GM13977 (cell line): ENCODE measurements around the gene NTRK2.

Source experiments
- DNase-seq: peaks from one replicate; pipeline ENCODE4 v3.0.0; 2012; ENCODE audit warnings: low spot score
- in situ Hi-C: fragments of 300-500 bp; cut with MboI; formaldehyde crosslinking; loops from one replicate; pipeline ENCODE4 v1.12.0; 2022; ENCODE audit warnings: low sequenced_read_pairs, low pct_unique_long_range_greater_than_20kb, mixed read lengths, inconsistent platforms; ENCODE audit not compliant: unreplicated experiment
- TF ChIP-seq, protein P1 (sequence below): IDR thresholded peaks from 2 replicates; pipeline ENCODE4 v1.5.1; 2012; ENCODE audit warnings: mild to moderate bottlenecking, control low read depth; ENCODE audit not compliant: insufficient read depth; ENCODE audit errors: extremely low read depth, missing control alignments

Gene NTRK2

DNA sequence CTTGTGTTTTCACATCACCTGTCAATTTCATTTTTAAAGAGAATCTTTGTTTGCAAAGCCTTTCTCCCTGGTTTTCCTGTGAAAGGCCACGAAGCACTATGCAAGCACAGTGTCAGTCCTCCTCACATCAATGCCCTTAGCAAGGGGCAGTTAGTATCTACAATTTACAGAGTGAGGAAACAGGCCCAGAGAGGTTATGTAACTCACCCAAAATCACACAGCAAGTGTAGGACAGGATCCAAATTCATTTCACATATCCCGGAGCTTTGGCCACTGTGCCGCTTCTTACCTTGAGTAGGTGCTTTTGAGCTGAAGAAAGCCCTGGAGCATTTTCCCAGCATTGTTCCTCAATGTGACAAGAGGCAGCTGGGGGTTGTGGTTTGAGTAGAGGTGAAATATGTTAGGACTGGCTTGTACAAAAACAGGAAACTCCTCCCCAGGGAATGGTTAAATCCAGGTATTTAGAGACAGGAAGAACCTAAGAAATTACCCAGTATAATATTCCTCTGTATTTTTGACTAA lies 283.8 kb downstream of the NTRK2 start:
- DNase-seq = no peak
- TF ChIP-seq, protein P1, sequence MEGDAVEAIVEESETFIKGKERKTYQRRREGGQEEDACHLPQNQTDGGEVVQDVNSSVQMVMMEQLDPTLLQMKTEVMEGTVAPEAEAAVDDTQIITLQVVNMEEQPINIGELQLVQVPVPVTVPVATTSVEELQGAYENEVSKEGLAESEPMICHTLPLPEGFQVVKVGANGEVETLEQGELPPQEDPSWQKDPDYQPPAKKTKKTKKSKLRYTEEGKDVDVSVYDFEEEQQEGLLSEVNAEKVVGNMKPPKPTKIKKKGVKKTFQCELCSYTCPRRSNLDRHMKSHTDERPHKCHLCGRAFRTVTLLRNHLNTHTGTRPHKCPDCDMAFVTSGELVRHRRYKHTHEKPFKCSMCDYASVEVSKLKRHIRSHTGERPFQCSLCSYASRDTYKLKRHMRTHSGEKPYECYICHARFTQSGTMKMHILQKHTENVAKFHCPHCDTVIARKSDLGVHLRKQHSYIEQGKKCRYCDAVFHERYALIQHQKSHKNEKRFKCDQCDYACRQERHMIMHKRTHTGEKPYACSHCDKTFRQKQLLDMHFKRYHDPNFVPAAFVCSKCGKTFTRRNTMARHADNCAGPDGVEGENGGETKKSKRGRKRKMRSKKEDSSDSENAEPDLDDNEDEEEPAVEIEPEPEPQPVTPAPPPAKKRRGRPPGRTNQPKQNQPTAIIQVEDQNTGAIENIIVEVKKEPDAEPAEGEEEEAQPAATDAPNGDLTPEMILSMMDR = no peak
- in situ Hi-C loops = loop anchor here (10.0 kb wide), 1 partner anchor 259 kb away; no protein-coding TSS in a partner anchor

DNA sequence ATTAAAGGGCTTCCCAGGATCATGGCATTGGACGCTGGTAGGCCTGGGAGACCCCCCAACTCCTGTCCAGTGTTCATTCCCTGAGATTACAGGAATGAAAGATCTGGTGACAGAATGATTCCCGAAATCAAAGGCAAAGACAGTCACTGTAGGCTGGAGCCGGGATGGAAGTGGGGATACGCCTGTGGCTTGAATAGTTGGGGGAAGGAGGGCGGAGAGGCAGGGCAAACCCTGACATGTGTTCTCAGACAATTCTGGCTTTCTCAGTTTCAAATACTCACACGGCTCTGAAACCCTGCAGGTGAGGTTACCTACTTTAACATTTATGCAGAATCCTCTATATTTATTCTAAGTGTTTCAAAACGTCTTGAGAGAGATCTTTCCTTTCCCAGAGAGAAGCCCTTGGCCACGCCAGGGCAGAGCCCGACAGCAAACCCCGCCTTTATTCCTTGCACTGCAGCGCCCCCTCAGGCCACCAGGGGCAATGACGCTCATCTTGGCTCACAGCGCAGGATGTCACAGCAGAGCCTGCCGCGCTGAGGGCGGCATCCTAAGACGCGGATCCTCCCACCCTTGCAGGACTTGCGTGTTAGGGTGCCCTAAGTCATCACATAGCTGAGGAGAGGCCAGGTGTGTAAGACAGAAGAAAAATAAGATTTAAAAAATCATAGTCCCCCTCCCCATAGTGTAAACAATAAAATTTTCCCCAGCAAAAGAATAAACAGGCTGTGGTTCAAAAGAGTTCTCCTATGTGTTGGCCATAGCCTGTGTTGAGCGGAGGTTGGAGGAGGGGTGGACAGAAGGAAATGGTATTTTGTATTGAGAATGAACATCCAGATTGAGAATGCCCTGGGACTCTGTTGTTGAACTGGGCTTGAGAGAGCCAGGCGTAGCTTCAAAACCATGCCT lies 284.5 kb downstream of the NTRK2 start:
- in situ Hi-C loops = loop anchor here (10.0 kb wide), 1 partner anchor 259 kb away; no protein-coding TSS in a partner anchor
- DNase-seq = peak; percentile 77
- TF ChIP-seq, protein P1 = peak; percentile 95

DNA sequence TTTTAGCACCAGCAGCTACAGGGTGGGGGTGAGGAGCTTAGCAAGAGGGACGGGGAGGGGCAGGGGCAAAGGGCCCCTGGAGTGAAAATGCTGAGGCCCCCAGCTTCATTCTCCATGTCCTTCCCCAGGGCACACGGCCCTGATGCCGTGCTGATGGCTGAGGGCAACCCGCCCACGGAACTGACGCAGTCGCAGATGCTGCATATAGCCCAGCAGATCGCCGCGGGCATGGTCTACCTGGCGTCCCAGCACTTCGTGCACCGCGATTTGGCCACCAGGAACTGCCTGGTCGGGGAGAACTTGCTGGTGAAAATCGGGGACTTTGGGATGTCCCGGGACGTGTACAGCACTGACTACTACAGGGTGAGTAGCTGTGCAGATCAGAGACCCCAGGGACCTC lies 285.6 kb downstream of the NTRK2 start:
- in situ Hi-C loops = loop anchor here (10.0 kb wide), 1 partner anchor 260 kb away; no protein-coding TSS in a partner anchor
- DNase-seq = no peak
- TF ChIP-seq, protein P1 = no peak

DNA sequence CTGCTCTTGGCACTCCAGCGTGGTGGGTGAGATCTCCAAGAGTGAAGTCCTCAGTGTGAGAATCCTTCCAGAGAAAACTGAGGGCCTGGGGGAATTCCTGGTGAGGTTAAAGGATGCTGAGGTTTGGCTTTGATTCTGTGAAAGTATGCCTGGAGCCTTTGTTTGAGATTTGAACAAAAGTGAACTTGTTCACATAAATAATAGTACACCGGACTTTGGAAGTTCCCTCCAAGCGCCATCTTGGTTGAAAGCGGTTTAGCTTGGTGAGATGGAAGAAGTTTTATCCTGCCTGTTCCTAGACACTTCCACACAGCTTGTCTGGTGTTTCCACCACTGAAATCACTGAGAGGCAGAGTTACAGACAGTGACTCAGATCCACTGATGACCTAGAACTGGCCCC lies 286.4 kb downstream of the NTRK2 start:
- no peak for DNase-seq
- TF ChIP-seq, protein P1 = no peak
- in situ Hi-C loops = loop anchor here (10.0 kb wide), 1 partner anchor 261 kb away; no protein-coding TSS in a partner anchor

DNA sequence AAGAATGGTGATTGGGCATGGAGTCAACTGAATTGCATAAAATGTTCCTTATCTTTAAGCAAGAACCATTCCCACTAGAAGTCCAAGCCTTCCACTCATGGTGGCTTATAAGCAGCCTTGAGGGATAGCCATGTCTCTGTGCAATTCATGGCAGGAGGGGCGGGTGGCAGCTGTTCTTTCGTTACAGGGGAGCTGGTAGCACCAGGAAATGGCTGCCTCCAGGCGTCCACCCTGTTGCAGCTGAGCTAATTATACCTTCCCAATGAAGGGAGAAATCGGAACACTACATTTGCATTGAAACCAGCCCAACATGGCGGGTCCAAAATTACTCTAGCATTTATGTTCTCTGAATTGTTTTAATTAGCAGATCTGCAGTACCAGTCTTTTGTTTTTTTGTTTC lies 289.8 kb downstream of the NTRK2 start:
- in situ Hi-C loops = loop anchor here (10.0 kb wide), 1 partner anchor 265 kb away; no protein-coding TSS in a partner anchor
- TF ChIP-seq, protein P1 = no peak
- no peak for DNase-seq

DNA sequence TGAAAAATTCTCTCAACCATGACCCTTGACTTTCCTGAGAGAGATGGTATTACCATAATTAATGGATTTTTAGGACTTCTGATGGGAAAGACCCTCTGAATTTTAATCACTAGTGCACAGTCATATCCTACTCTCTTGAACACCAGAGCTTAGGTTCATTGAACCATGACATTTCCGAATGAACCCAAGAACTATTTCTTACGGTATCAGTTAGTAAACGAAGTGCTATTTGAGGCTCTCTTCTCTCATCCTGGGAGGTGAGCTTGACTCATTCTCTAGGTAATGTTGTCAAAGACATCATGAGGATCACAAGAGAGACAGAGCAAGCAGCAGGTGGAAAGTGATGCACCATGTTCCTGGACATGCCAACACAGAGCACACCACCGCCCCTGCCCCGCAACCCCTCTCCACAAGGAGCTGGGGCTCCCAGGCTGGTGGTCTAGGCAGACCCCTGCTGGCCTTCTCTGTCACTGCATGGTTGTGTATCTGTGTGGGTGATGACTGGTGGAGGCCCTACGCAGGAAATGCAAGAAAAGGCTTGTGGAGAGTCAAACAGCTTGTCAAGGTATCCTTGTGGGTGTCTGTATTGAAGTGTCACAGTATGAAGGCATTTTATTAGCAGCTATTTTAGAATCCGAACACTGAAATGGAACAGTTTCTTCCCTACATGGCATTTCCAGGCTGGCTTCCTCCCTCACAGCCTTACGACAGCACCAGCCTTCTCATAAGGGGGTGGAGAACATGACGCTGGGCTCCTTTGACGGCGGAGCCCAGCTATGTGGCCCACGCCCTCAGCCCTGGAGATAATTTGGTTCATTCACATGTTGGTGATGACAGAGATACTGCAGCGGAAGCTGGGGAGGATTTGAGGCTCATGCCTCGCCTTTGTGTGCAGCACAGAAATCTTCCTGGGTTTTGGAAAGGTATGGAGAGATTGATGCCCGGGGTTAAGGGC lies 297.6 kb downstream of the NTRK2 start:
- in situ Hi-C loops = no loop called here
- TF ChIP-seq, protein P1 = peak; percentile 16
- peak; percentile 15 for DNase-seq
